Measurements from ENCODE around the gene PTPMT1.
A peak's percentile ranks its signal among the peaks of the same experiment; 100 is the strongest.

Gene PTPMT1

GRCh38 chr11:47564933-47565339 is 463 bp upstream of the PTPMT1 start:
- Histone ChIP-seq H3K9me3 (ENCODE audit: insufficient read depth, low read length) (no peaks in the 10 kb centered on the region), H3K4me1 (ENCODE audit: insufficient read depth, insufficient read length) (no peaks in the 10 kb centered on the region), H3K4me3 (ENCODE audit: insufficient read length, low read depth) (peak overlapping the region; percentile 85), H3K27me3 (ENCODE audit: insufficient read depth, insufficient read length) (no peaks in the 10 kb centered on the region), H3K9ac (ENCODE audit: insufficient read length, low read depth) (peak overlapping the region; percentile 99), H3K36me3 (ENCODE audit: insufficient read depth, insufficient read length, low read length) (peaks cover 22% of the 10 kb centered on the region)
- TF ChIP-seq ZNF274 (IDR thresholded peaks at IDR 0.05; ENCODE audit: low read depth, low read length) (no peak), SUZ12 (IDR thresholded peaks at IDR 0.05; ENCODE audit: extremely low read depth, insufficient read depth, insufficient read length) (no peak), YY1 (IDR thresholded peaks at IDR 0.05; ENCODE audit: insufficient read depth, insufficient read length) (no peak)
- DNase-seq (ENCODE audit: low read depth, low spot score), result no peak

- Histone ChIP-seq H3K36me3 (ENCODE audit: insufficient read depth, insufficient read length, low read length) (peaks cover 29% of the 10 kb centered on the region), H3K9me3 (ENCODE audit: insufficient read depth, low read length) (no peaks in the 10 kb centered on the region), H3K27me3 (ENCODE audit: insufficient read depth, insufficient read length) (no peaks in the 10 kb centered on the region), H3K4me1 (ENCODE audit: insufficient read depth, insufficient read length) (no peaks in the 10 kb centered on the region), H3K9ac (ENCODE audit: insufficient read length, low read depth) (peak overlapping the region; percentile 99), H3K4me3 (ENCODE audit: insufficient read length, low read depth) (peak overlapping the region; percentile 85)
- TF ChIP-seq YY1 (IDR thresholded peaks at IDR 0.05; ENCODE audit: insufficient read depth, insufficient read length) (no peak), ZNF274 (IDR thresholded peaks at IDR 0.05; ENCODE audit: low read depth, low read length) (no peak), SUZ12 (IDR thresholded peaks at IDR 0.05; ENCODE audit: extremely low read depth, insufficient read depth, insufficient read length) (no peak)
- DNase-seq (ENCODE audit: low read depth, low spot score), result no peak
These were observed 825 bp downstream of the PTPMT1 start for GRCh38 chr11:47566149-47566698.

GRCh38 chr11:47569646-47570045 is 4.2 kb downstream of the PTPMT1 start:
- no peaks in the 10 kb centered on the region for H3K4me1 ChIP-seq (ENCODE audit: insufficient read depth, insufficient read length)
- no peak overlapping the region for H3K9ac ChIP-seq (ENCODE audit: insufficient read length, low read depth)
- no peak overlapping the region for H3K4me3 ChIP-seq (ENCODE audit: insufficient read length, low read depth)
- TF ChIP-seq SUZ12 (IDR thresholded peaks at IDR 0.05; ENCODE audit: extremely low read depth, insufficient read depth, insufficient read length) (no peak), YY1 (IDR thresholded peaks at IDR 0.05; ENCODE audit: insufficient read depth, insufficient read length) (no peak), ZNF274 (IDR thresholded peaks at IDR 0.05; ENCODE audit: low read depth, low read length) (no peak)
- DNase-seq (ENCODE audit: low read depth, low spot score), result no peak
- no peaks in the 10 kb centered on the region for H3K9me3 ChIP-seq (ENCODE audit: insufficient read depth, low read length)
- peaks cover 60% of the 10 kb centered on the region for H3K36me3 ChIP-seq (ENCODE audit: insufficient read depth, insufficient read length, low read length)
- H3K27me3 ChIP-seq (ENCODE audit: insufficient read depth, insufficient read length), result no peaks in the 10 kb centered on the region

- Histone ChIP-seq H3K4me3 (ENCODE audit: insufficient read length, low read depth) (no peak overlapping the region), H3K4me1 (ENCODE audit: insufficient read depth, insufficient read length) (no peaks in the 10 kb centered on the region), H3K36me3 (ENCODE audit: insufficient read depth, insufficient read length, low read length) (peaks cover 68% of the 10 kb centered on the region), H3K27me3 (ENCODE audit: insufficient read depth, insufficient read length) (no peaks in the 10 kb centered on the region), H3K9ac (ENCODE audit: insufficient read length, low read depth) (no peak overlapping the region), H3K9me3 (ENCODE audit: insufficient read depth, low read length) (no peaks in the 10 kb centered on the region)
- DNase-seq (ENCODE audit: low read depth, low spot score), result no peak
- no peak for TF ChIP-seq ZNF274 (IDR thresholded peaks at IDR 0.05; ENCODE audit: low read depth, low read length)
- TF ChIP-seq SUZ12 (IDR thresholded peaks at IDR 0.05; ENCODE audit: extremely low read depth, insufficient read depth, insufficient read length), result no peak
- no peak for TF ChIP-seq YY1 (IDR thresholded peaks at IDR 0.05; ENCODE audit: insufficient read depth, insufficient read length)
These were observed 5.4 kb downstream of the PTPMT1 start for GRCh38 chr11:47570651-47571356.

- TF ChIP-seq ZNF274 (IDR thresholded peaks at IDR 0.05; ENCODE audit: low read depth, low read length), result no peak
- no peak for TF ChIP-seq YY1 (IDR thresholded peaks at IDR 0.05; ENCODE audit: insufficient read depth, insufficient read length)
- no peak for TF ChIP-seq SUZ12 (IDR thresholded peaks at IDR 0.05; ENCODE audit: extremely low read depth, insufficient read depth, insufficient read length)
- peaks cover 69% of the 10 kb centered on the region for H3K36me3 ChIP-seq (ENCODE audit: insufficient read depth, insufficient read length, low read length)
These were observed 5.9 kb downstream of the PTPMT1 start for GRCh38 chr11:47571357-47571729.

GRCh38 chr11:47571895-47572294 is 6.5 kb downstream of the PTPMT1 start:
- peaks cover 71% of the 10 kb centered on the region for H3K36me3 ChIP-seq (ENCODE audit: insufficient read depth, insufficient read length, low read length)
- H3K27me3 ChIP-seq (ENCODE audit: insufficient read depth, insufficient read length), result no peaks in the 10 kb centered on the region
- no peaks in the 10 kb centered on the region for H3K4me1 ChIP-seq (ENCODE audit: insufficient read depth, insufficient read length)
- no peaks in the 10 kb centered on the region for H3K9me3 ChIP-seq (ENCODE audit: insufficient read depth, low read length)
- H3K9ac ChIP-seq (ENCODE audit: insufficient read length, low read depth), result no peak overlapping the region
- no peak for DNase-seq (ENCODE audit: low read depth, low spot score)
- TF ChIP-seq SUZ12 (IDR thresholded peaks at IDR 0.05; ENCODE audit: extremely low read depth, insufficient read depth, insufficient read length) (no peak), YY1 (IDR thresholded peaks at IDR 0.05; ENCODE audit: insufficient read depth, insufficient read length) (no peak), ZNF274 (IDR thresholded peaks at IDR 0.05; ENCODE audit: low read depth, low read length) (no peak)
- H3K4me3 ChIP-seq (ENCODE audit: insufficient read length, low read depth), result no peak overlapping the region

More at GRCh38 chr11:47571357-47571729, 5.9 kb downstream of the PTPMT1 start:
- H3K9me3 ChIP-seq (ENCODE audit: insufficient read depth, low read length), result no peaks in the 10 kb centered on the region
- DNase-seq (ENCODE audit: low read depth, low spot score), result no peak
- H3K4me1 ChIP-seq (ENCODE audit: insufficient read depth, insufficient read length), result no peaks in the 10 kb centered on the region
- no peak overlapping the region for H3K9ac ChIP-seq (ENCODE audit: insufficient read length, low read depth)
- H3K4me3 ChIP-seq (ENCODE audit: insufficient read length, low read depth), result no peak overlapping the region
- H3K27me3 ChIP-seq (ENCODE audit: insufficient read depth, insufficient read length), result no peaks in the 10 kb centered on the region

- Histone ChIP-seq H3K9me3 (ENCODE audit: insufficient read depth, low read length) (no peaks in the 10 kb centered on the region), H3K4me3 (ENCODE audit: insufficient read length, low read depth) (no peak overlapping the region), H3K9ac (ENCODE audit: insufficient read length, low read depth) (no peak overlapping the region), H3K27me3 (ENCODE audit: insufficient read depth, insufficient read length) (no peaks in the 10 kb centered on the region), H3K36me3 (ENCODE audit: insufficient read depth, insufficient read length, low read length) (peaks cover 77% of the 10 kb centered on the region), H3K4me1 (ENCODE audit: insufficient read depth, insufficient read length) (no peaks in the 10 kb centered on the region)
- TF ChIP-seq YY1 (IDR thresholded peaks at IDR 0.05; ENCODE audit: insufficient read depth, insufficient read length), result no peak
- TF ChIP-seq SUZ12 (IDR thresholded peaks at IDR 0.05; ENCODE audit: extremely low read depth, insufficient read depth, insufficient read length), result no peak
- no peak for TF ChIP-seq ZNF274 (IDR thresholded peaks at IDR 0.05; ENCODE audit: low read depth, low read length)
- no peak for DNase-seq (ENCODE audit: low read depth, low spot score)
These were observed 7.4 kb downstream of the PTPMT1 start for GRCh38 chr11:47572715-47573255.
